ENCODE data around the gene MMD2.

DNA sequence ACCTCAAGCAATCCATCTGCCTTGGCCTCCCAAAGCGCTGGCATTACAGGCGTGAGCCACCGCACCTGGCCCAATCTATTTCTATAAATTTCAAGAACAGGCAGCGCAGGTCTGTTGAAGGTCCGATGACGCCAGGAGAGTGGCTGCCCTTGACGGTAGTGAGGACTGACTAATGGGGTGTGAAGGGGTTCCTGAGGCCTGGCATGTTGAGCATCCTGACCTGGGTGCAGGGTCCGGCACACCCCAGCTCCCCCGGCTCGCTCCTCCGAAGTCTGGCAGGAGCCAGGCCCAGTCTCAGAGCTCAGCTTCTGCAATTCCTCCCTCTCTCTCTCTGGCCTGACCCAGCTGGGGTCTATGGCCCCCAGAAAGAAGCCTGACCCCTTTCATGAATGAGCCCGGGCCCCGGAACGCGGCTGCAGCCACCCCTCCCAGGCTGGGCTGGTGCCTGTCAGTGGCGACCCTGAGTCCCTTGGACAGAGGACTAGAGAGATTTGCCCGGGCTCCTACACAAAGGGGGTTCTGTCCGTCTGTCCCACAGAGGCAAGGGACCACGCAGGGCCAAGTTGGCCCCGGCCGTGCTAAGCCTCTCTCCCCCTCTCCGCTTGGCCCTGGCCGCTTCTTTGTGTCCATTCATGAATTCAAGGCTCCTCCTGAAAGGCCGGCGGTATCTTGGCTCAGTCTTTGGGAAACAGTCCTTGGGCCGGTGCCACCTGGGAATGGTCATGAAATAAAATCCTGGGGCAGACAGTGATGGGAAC, 18.8 kb downstream of the MMD2 start:
- no peak for TF ChIP-seq CTCF (conservative IDR thresholded peaks at IDR 0.05; ENCODE audit: low read length)
- TF ChIP-seq EZH2phosphoT487 (IDR thresholded peaks at IDR 0.05; ENCODE audit: borderline replicate concordance, low read depth, low read length): no peak
